Pancreas (tissue), 10 donors: ENCODE data around the gene RNU1-2. TPM values are rescaled to one million over a fixed set of nuclear protein-coding genes. Genes with fewer than 3 reads are reported as not detected.
"Not testable (repeated sequence)": the region's sequence is repeated elsewhere in the genome, so short reads cannot be mapped to it uniquely, and the experiment has no call there.

Experiments
- ATAC-seq, 4 donors: fragments of 200-7000 bp; cut with Tn5 transposase; one replicate each; pipeline versions ENCODE4 v1.8.0 to v1.9.1; 2020; ENCODE audit warnings: mild to moderate bottlenecking in 4 of 4, moderate library complexity in 4 of 4
- DNase-seq, 6 donors: peaks; one replicate each; pipeline ENCODE4 v3.0.0-alpha.2; 2020
- FAIRE-seq: peaks from 2 replicates; lab custom pipeline; 2012; peaks lifted over from hg19 to GRCh38; lab: Jason Lieb, UNC
- H3K27ac ChIP-seq, 4 donors: fragments of 200-600 bp; sonication (generic); 1 replicate in 3 of 4; 2 replicates in 1 of 4; pipeline versions ENCODE4 v1.5.0 to v1.8.0; 2020
- H3K27me3 ChIP-seq, 4 donors: fragments of 200-600 bp; one replicate each; pipeline ENCODE4 v1.8.0; 2021
- H3K36me3 ChIP-seq, 3 donors: fragments of 200-600 bp; sonication (generic) in 1 of 3; one replicate each; pipeline versions ENCODE4 v1.5.0 to v1.8.0; 2020 to 2021
- H3K4me1 ChIP-seq, 3 donors: fragments of 200-600 bp; one replicate each; pipeline ENCODE4 v1.8.0; 2021
- H3K4me3 ChIP-seq, 4 donors: fragments of 200-600 bp; sonication (generic) in 2 of 4; one replicate each; pipeline versions ENCODE4 v1.5.0 to v1.8.0; 2020 to 2021
- H3K9me3 ChIP-seq, 4 donors: fragments of 200-600 bp; one replicate each; pipeline ENCODE4 v1.8.0; 2021
- WGBS, 2 donors: extraction: QIAGEN DNeasy Blood & Tissue Kit; methylation state at CpG; one replicate each; pipeline ENCODE4 v1.1.7; 2013; 5-methylcytosine and 5-hydroxymethylcytosine counted together
- intact Hi-C, 3 donors: fragments of 100-400 bp; cut with DNase I; formaldehyde crosslinking; loops; one replicate each; pipeline versions ENCODE4 v1.11.1 to v1.14.2; 2022
- polyA plus RNA-seq, 2 donors: library from polyadenylated mRNA; stranded (reverse); fragments of 200-250 nt; gene quantifications; one replicate each; pipeline ENCODE4 v1.2.3, GENCODE V29; 2013
- total RNA-seq, 6 donors: library from RNA; stranded (reverse); fragmentation: NEBNext Ultra II Directional in 4 of 6; extraction: Animal tissue kit (Norgen Biotek cat#: 25700) in 4 of 6; gene quantifications; one replicate each; pipeline versions ENCODE4 v1.2.1 to v1.2.4, GENCODE V29; 2021 to 2023
- TF ChIP-seq, protein P1 (sequence below), 4 donors: fragments of 200-600 bp; sonication (generic) in 3 of 4; IDR thresholded peaks; one replicate each; pipeline versions ENCODE4 v1.5.0 to v1.8.0; 2021; ENCODE audit warnings: antibody characterized with exemption in 4 of 4
- donor health status: healthy with polysubstance abuse.
- donor health status: DM: no; HTN: no; CAD: no; lungs with moderate emphysema.
- donor health status: DM: no; HTN: no; CAD: no.
- donor health status: control.
- donor health status: control.
- donor health status: Bipolar disorder and iron deficiency.
- donor health status: DM: yes; HTN: yes; CAD: no.
- donor health status: DM: no; HTN: no; CAD: no.
- donor health status: DM: no; HTN: no; CAD: no.
- donor health status: DM: yes; HTN: yes; CAD: no.

RNU1-2 gene
- total and polyA plus RNA-seq, 8 donors = 687 to 5,169 (median 2,340) TPM; not detected in 2

DNA sequence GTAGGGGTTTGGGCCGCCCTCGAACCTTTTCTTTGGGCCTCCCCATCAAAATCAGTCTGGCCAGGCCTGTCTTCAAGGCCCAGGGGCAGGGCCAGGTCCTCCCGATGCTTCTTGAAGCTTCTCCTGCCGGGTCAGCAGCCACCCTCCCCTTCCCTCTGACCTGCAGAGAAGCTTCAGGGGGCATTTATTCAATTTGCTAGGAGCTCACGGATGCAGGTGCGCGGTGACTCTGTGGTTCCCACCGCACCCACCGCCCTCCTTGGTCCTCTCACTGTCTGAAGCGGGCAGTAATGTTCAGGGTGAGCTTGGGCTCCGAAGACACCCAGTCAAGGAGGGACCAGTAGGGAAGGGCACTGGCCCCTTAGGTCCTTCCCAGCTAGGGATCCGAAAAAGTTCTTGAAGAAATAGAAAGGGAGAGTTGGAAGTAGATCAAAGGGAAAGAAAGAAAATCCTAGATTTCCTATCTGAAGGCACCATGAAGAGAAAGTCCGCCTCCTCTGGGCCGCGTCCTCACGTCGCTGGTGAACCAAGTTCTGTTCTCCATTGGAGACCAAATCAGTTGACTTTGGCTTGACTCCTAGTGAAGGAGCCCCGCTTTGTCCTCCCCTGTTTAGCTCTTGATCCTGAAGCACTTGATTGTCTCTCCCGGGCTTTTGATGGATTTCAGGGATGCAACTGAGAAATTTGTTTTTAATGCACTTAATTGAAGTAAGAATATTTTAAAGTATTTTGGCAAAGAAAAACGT lies 8.7 kb upstream of the RNU1-2 start:
- FAIRE-seq (no peak), DNase-seq (no peak), ATAC-seq (no peak)
- Histone ChIP-seq H3K9me3 (no peaks in the 10 kb centered on the region), H3K4me1 (peaks cover 0 to 5% (median 2%) of the 10 kb centered on the region in 3 donors), H3K36me3 (no peaks in the 10 kb centered on the region), H3K4me3 (no peak overlapping the region), H3K27ac (no peak overlapping the region), H3K27me3 (no peaks in the 10 kb centered on the region)
- TF ChIP-seq, protein P1, sequence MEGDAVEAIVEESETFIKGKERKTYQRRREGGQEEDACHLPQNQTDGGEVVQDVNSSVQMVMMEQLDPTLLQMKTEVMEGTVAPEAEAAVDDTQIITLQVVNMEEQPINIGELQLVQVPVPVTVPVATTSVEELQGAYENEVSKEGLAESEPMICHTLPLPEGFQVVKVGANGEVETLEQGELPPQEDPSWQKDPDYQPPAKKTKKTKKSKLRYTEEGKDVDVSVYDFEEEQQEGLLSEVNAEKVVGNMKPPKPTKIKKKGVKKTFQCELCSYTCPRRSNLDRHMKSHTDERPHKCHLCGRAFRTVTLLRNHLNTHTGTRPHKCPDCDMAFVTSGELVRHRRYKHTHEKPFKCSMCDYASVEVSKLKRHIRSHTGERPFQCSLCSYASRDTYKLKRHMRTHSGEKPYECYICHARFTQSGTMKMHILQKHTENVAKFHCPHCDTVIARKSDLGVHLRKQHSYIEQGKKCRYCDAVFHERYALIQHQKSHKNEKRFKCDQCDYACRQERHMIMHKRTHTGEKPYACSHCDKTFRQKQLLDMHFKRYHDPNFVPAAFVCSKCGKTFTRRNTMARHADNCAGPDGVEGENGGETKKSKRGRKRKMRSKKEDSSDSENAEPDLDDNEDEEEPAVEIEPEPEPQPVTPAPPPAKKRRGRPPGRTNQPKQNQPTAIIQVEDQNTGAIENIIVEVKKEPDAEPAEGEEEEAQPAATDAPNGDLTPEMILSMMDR (IDR thresholded peaks at IDR 0.05) = no peak
- intact Hi-C loops = no loop called here
- 89 to 91% methylated on average over 20 of the region's 20 CpGs for WGBS, 2 donors

DNA sequence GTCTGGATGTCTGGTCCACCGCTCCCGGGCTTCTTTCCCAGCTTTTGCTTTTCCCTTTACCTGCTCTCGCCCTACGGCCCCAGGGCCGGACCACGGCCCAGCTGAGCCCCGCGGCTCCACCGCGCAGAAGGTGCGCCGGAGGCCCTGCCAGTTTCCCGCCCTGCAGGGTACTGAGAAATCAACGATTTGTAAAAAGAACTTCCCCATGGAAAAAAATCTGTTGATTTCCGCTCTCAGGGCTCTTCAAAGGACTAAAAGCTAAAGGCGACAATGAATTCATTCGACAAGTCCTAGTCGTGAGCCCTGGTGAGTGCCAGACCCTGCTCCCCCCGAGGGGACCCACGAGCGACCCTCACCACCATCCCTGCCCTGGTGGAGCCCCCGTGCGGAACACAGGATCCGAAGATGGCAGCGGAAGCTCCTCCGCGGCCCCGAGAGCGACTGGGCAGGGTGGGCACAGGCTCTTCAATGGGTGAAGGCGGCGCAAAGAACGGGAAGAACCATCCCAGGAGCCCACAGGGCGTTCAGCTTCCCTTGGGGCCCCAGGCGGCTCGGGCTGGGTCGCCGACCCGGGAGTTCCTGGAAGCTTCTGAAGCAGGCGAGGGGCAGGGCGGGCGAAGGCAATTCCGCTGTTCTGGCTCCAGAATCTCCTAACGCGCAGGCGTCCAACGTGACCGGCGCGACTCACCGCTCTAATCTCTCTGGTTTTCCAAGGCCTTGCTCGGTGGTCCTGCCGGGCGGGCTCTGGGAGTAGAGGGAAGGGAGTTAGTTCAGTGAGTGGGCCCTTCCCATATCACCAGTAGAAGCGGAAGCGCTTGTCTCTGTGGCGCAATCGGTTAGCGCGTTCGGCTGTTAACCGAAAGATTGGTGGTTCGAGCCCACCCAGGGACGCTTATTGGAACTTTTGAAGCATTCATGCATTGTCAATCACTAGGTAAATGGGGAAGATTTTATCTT lies 6.6 kb upstream of the RNU1-2 start:
- H3K4me3 ChIP-seq = peak overlapping the region; percentile 29 to 61 (median 50)
- intact Hi-C loops = no loop called here
- peak overlapping the region; percentile 89 to 98 (median 92) for H3K27ac ChIP-seq
- TF ChIP-seq, protein P1 (IDR thresholded peaks at IDR 0.05) = no peak
- no peaks in the 10 kb centered on the region for H3K27me3 ChIP-seq
- no peaks in the 10 kb centered on the region for H3K9me3 ChIP-seq
- peaks cover 0 to 9% (median 9%) of the 10 kb centered on the region in 3 donors for H3K4me1 ChIP-seq
- DNase-seq (peak; percentile 82 to 92 (median 89)), FAIRE-seq (no peak), ATAC-seq (peak; percentile 80 to 94 (median 88))
- H3K36me3 ChIP-seq = no peaks in the 10 kb centered on the region
- 2 to 6% methylated on average over 63 of the region's 63 CpGs for WGBS, 2 donors

DNA sequence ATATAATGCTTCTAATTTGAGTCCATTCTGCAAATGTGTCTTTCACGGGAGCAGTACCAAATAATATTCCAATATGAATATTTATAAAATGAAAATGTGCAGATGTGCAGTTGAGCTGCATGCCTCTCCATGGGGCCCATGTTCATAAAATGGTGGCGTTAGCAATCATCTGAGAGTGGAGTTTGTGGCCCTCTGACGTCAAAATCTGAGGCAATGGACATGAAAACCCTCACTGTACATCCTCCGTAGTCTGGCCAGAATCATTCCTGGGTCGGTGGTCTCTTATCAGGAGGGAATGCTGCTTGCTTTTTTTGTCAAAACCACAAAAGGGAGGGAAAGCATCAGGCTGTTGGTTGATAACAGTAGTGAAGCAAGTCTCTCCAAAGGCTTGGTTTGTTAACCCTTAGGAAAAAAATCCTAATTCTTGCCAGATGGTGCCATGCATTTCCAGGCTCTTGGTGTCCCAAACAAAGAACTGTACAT lies 5.2 kb upstream of the RNU1-2 start:
- DNase-seq, intact Hi-C loops, H3K27ac ChIP-seq, FAIRE-seq, H3K27me3 ChIP-seq, H3K4me1 ChIP-seq, ATAC-seq, H3K4me3 ChIP-seq, H3K9me3 ChIP-seq, H3K36me3 ChIP-seq: not testable (repeated sequence)
- 62 to 65% methylated on average over 5 of the region's 5 CpGs for WGBS, 2 donors

DNA sequence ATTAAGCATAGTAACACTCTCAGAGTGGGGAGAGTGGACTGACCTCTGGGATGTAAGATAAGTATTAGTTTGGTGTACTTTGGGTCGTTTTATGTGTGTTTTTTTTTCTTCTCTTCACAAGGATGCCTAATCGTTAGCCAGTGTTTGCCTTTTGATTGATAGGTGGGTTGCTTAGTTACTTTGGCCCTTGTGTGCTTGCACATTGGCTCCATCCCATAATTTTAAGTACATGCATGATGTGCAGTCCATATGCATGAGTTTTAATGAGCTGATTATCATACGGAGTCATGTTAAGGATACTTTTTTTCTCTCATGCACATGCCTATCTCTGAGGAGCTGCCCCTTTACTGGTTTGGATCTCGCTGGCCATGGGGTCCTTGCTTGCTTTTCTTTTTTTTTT lies 4.7 kb upstream of the RNU1-2 start:
- DNase-seq, H3K4me1 ChIP-seq, H3K4me3 ChIP-seq, intact Hi-C loops, FAIRE-seq, H3K27ac ChIP-seq, H3K36me3 ChIP-seq, H3K27me3 ChIP-seq, H3K9me3 ChIP-seq, ATAC-seq: not testable (repeated sequence)
- 35% methylated on average over 4 of the region's 4 CpGs for WGBS, 2 donors

DNA sequence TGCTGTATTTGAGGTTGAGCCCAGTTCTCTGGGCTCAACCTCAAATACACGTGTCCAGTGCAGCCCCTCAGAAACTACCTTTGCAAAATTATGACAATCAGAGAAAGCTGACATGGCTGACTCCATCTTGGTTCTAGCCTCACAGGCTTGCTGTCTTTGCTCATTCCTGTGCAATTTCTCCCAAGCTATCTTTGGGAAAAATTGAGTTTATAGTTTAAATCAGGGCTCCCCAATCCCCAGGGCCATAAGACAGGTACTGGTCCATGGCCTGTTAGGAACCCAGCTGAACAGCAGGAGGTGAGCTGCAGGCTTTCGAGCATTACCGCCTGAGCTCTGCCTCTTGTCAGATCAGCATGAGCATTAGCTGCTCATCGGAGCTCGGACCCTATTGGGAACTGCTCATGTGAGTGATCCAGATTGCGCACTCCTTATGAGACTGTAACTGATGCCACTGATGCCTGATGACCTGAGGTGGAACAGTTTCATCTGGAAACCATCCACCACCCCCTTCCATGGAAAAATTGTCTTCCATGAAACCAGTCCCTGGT lies 2.7 kb upstream of the RNU1-2 start:
- DNase-seq, H3K9me3 ChIP-seq, H3K27me3 ChIP-seq, FAIRE-seq, H3K36me3 ChIP-seq, intact Hi-C loops, ATAC-seq, H3K4me3 ChIP-seq: not testable (repeated sequence)
- 60 to 76% methylated on average over 6 of the region's 6 CpGs for WGBS, 2 donors
- H3K4me1 ChIP-seq = peaks cover 0 to 12% (median 9%) of the 10 kb centered on the region in 3 donors
- H3K27ac ChIP-seq = peak overlapping the region in 2 of 4 donors; percentile 68 to 73

DNA sequence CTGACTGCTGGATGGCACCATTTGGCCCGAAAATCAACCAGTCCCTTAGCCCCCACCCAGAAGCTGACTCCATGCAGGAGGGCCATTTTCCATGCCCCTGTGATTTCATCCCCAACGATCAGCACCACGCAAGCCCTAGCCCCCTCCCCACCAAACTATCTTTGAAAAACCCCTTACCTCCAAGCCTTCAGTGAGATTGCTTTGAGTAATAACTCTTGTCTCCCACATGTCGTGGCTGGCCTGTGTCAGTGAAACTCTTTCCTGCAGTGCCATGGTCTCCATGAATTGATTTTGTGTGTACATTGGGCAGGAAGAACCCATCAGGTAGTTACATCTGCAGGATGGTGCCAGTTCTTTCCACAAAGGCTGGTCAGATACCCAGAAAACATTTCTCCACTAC lies 2.0 kb upstream of the RNU1-2 start:
- 61 to 85% methylated on average over 4 of the region's 4 CpGs for WGBS, 2 donors
- FAIRE-seq, H3K36me3 ChIP-seq, H3K27me3 ChIP-seq, H3K27ac ChIP-seq, ATAC-seq, DNase-seq, H3K4me3 ChIP-seq, intact Hi-C loops, H3K9me3 ChIP-seq: not testable (repeated sequence)
- peaks cover 0 to 12% (median 9%) of the 10 kb centered on the region in 3 donors for H3K4me1 ChIP-seq

DNA sequence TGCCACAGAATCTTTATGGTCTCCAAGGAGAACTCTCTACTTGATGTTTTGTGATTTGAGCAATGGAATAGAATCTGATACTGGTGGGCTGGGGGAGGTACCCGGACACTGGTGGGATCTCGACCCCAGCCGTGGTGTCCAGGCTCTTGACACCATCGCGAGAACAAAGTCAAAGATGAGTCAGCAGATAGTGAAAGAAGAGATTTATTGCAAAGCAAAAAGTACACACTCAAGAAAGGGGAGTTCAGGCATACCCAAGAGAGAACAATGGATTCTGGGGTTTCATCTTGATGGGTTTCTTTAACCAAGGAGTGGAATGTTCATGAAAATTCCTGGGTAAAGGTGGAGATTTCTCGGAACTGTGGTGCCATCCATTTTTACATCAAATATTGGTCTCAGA lies 1.4 kb upstream of the RNU1-2 start:
- H3K27ac ChIP-seq, H3K4me3 ChIP-seq, DNase-seq, H3K36me3 ChIP-seq, FAIRE-seq, H3K27me3 ChIP-seq, H3K9me3 ChIP-seq, intact Hi-C loops, ATAC-seq: not testable (repeated sequence)
- WGBS, 2 donors = 67 to 74% methylated on average over 6 of the region's 6 CpGs
- H3K4me1 ChIP-seq = peaks cover 0 to 12% (median 9%) of the 10 kb centered on the region in 3 donors

DNA sequence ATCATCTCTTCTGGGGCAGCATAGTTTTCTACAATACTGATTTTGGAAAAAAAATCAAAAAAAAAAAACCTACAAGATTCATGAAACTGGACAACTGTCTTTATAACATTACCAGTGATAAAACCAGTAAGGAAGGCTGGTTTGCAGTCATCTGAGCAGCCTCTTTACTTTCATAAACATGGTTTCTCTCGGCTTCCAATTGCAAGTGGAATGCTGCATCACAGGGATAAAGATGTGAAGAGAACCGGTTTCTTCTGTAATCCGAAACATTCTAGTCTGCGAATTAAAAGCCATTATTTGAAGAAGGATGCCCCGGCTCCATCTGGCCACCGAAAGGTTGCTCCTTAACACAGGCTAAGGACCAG lies 565 bp upstream of the RNU1-2 start:
- H3K9me3 ChIP-seq, H3K36me3 ChIP-seq, H3K4me1 ChIP-seq, intact Hi-C loops, H3K27me3 ChIP-seq, FAIRE-seq, ATAC-seq, DNase-seq, H3K4me3 ChIP-seq: not testable (repeated sequence)
- 3 to 7% methylated on average over 4 to 5 of the region's 6 CpGs for WGBS, 2 donors
- peak overlapping the region in 1 of 4 donors; percentile 84 for H3K27ac ChIP-seq

DNA sequence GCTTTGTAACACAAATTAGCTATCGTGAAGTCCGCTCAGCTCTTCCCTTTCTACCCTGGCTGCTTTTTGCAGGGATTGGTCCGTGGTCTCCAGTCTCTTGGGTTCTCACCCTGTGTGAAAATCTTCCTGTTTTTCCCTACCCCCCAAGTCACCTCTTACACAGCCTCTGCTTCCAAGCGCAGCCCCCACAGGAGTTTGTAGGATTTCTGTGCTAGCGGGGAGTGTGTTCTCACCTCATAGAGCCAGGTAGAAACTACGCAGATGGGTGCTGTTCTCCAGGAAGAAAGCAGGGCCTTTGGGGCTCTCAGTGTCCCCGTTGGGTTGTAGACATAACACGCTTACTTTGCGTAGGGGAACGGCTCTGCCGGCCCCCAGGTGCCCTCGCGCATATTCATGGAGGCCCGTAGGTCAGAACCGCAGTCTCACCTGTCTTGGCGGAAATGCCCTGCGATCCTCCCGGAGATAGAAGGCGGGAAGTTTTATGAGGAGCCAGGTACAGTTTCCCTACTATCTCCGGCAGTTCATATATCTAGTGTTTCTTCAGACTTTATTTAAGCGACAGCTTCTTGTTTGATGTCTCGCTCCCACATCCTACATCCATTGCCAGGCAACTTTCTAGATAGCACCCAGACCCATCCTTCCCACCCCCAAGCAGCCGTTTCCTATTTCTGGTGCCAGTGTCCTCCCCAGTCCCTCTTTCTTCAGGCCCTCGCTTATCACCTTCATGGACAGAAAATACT lies 706 bp downstream of the RNU1-2 start:
- H3K27me3 ChIP-seq, intact Hi-C loops, H3K4me1 ChIP-seq, H3K36me3 ChIP-seq, H3K9me3 ChIP-seq, FAIRE-seq, ATAC-seq: not testable (repeated sequence)
- DNase-seq = peak in 1 of 6 donors; percentile 68
- Histone ChIP-seq H3K27ac (peak overlapping the region; percentile 51 to 78 (median 66)), H3K4me3 (peak overlapping the region in 1 of 4 donors; percentile 12)
- 16 to 18% methylated on average over 21 to 23 of the region's 24 CpGs for WGBS, 2 donors
